GM11168 (cell line): ENCODE measurements around the gene TMEM53.

Experiments used
- in situ Hi-C: fragments of 300-500 bp; cut with MboI; formaldehyde crosslinking; loops from one replicate; pipeline ENCODE4 v1.12.0; 2022; ENCODE audit warnings: low sequenced_read_pairs; ENCODE audit not compliant: unreplicated experiment

The TMEM53 gene

GRCh38 chr1:44650159-44650831, 24.0 kb downstream of the TMEM53 start:
- in situ Hi-C loops, result no loop called here

GRCh38 chr1:44649788-44650158, 24.5 kb downstream of the TMEM53 start:
- in situ Hi-C loops, result no loop called here

GRCh38 chr1:44648529-44649250, 25.6 kb downstream of the TMEM53 start:
- in situ Hi-C loops, result no loop called here

GRCh38 chr1:44647896-44648295, 26.4 kb downstream of the TMEM53 start:
- in situ Hi-C loops, result no loop called here

- in situ Hi-C loops, result no loop called here
Observed at GRCh38 chr1:44646261-44647110, 27.8 kb downstream of the TMEM53 start.

- in situ Hi-C loops, result no loop called here
Observed at GRCh38 chr1:44645476-44646244, 28.6 kb downstream of the TMEM53 start.

GRCh38 chr1:44644806-44645205, 29.5 kb downstream of the TMEM53 start:
- in situ Hi-C loops, result no loop called here

- in situ Hi-C loops, result no loop called here
Observed at GRCh38 chr1:44643721-44644334, 30.5 kb downstream of the TMEM53 start.

- in situ Hi-C loops, result no loop called here
Observed at GRCh38 chr1:44642925-44643324, 31.4 kb downstream of the TMEM53 start.

- in situ Hi-C loops, result no loop called here
Observed at GRCh38 chr1:44642255-44642654, 32.0 kb downstream of the TMEM53 start.

- in situ Hi-C loops, result no loop called here
Observed at GRCh38 chr1:44641126-44642102, 32.9 kb downstream of the TMEM53 start.

- in situ Hi-C loops, result no loop called here
Observed at GRCh38 chr1:44640200-44640853, 34.0 kb downstream of the TMEM53 start.

- in situ Hi-C loops, result no loop called here
Observed at GRCh38 chr1:44637702-44638411, 36.4 kb downstream of the TMEM53 start.

- in situ Hi-C loops, result no loop called here
Observed at GRCh38 chr1:44636688-44637598, 37.3 kb downstream of the TMEM53 start.

- in situ Hi-C loops, result no loop called here
Observed at GRCh38 chr1:44636083-44636687, 38.1 kb downstream of the TMEM53 start.

- in situ Hi-C loops, result no loop called here
Observed at GRCh38 chr1:44635439-44635838, 38.8 kb downstream of the TMEM53 start.
